ENCODE measurements around the gene WDHD1.
"Not testable (repeated sequence)": the region's sequence is repeated elsewhere in the genome, so short reads cannot be mapped to it uniquely, and the experiment has no call there.

WDHD1 gene

DNA sequence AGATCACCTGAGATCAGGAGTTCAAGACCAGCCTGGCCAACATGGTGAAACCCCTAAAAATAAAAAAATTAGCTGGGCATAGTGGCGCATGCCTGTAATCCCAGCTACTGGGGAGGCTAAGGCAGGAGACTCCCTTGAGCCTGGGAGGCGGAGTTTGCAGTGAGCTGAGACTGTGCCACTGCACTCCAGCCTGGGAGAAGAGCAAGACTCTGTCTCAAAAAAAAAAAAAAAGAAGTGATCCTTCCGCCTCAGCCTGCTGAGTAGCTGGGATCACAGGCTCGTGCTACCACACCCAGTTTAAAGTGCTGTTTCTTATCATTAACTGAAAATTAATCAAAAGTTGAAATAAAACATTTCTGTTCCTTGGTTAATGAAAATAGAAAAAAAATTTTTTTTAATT lies 117.9 kb downstream of the WDHD1 start:
- not testable (repeated sequence) for DNase-seq (ENCODE audit: low read depth, low spot score)

DNA sequence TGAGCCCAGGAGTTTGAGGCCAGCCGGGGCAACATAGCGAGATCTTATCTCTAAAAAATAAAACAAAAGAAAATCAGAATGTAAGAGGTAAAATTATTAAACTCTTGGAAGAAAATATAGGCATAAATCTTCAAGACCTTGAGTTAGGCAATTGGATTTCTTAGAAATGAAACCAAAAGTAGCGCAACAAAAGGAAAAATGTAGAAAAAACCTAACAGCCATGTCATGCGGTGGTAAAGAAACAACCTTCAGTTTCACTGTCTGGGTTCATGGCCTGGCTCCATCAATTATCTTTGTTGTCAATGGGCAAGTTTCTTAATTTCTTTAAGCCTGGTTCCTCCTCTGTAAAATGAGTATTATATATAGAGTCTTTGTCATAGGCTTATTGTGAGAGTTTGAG lies 118.7 kb downstream of the WDHD1 start:
- DNase-seq (ENCODE audit: low read depth, low spot score), result no peak

DNA sequence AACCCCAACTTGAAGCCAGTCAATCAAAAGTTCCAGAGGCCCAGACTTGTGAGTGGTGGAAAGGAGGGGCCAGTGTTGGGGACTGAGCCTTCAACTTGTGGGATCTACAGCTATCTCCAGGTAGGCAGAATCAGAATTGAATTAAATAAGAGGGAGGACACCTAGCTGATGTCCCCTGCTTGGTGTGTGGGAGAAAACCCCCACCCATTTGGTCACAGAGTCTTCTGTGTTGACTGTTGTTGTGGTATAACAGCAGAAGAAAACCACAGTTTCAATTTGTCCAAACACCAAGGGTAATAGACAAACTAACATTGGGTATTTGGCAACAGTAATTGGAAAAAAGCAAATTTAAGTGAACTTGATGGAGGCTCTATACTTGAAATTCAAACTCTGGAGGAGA lies 120.8 kb downstream of the WDHD1 start:
- no peak for DNase-seq (ENCODE audit: low read depth, low spot score)

DNA sequence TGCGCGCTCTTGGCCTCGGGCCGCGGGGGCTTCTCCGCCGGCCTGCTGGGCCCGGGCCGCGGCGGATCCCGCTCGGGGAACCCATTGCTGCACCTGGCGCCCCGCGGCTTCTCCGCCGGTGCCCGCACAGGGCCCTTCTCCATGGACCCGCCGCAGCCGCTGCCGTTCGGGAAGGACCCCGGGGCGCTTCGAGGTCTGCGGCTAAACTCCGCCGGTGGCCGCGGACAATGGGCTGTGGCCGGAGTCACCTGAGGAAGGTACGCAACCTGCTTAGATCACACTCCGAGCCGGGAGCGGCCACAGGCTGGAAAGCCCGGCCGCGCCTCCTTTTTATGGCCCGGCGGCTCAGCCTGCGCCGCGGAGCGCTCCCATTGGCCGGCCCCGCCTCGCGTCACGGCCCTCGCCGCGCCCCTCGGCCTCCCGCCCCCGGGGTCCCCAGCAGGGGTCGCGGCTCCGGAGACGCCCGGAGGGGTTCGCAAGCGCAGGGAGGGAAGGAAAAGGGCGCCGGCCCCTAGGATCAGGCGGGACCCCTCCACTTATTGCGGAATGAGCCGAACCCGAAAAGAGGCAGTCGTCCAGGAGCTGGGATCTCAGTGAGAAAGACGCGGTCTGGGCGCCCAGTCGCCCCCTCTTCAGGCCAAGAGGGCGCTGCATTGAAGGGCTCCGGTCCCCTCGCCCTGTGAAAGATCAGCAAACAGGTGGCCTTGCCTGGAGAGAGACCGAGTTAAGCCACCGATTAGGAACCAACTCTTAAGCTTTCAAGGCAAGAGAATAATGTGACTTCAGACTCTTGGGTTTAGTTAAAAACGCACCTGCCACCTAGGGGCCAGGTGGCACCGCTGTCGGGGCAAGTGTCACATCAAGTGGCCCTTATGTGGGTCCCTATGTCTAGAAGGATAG lies 124.1 kb downstream of the WDHD1 start, which contains the start of gene GCH1:
TSS of gene GCH1 (minus strand) at position 306 of the 900 bp plus-strand sequence. CDS start at position 143, 163 bp downstream.
- no peak for DNase-seq (ENCODE audit: low read depth, low spot score)

DNA sequence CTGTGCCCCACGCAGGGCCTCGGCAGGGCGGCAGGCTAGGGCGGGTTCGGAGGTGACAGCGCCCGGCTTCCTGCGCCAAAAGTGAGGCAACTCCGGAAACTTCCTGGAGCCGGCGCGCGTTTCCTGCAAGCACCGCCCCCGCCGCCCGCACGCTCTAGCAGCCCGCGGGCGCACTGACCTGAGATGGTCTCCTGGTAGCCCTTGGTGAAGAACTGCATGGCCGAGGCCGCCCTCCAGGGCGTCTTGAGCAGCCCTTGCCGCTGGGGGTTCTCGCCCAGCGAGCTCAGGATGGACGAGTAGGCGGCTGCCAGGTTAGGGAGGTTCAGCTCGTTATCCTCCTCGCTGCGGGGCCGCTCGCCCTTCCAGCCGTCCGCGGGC lies 124.8 kb downstream of the WDHD1 start:
- DNase-seq (ENCODE audit: low read depth, low spot score), result no peak

DNA sequence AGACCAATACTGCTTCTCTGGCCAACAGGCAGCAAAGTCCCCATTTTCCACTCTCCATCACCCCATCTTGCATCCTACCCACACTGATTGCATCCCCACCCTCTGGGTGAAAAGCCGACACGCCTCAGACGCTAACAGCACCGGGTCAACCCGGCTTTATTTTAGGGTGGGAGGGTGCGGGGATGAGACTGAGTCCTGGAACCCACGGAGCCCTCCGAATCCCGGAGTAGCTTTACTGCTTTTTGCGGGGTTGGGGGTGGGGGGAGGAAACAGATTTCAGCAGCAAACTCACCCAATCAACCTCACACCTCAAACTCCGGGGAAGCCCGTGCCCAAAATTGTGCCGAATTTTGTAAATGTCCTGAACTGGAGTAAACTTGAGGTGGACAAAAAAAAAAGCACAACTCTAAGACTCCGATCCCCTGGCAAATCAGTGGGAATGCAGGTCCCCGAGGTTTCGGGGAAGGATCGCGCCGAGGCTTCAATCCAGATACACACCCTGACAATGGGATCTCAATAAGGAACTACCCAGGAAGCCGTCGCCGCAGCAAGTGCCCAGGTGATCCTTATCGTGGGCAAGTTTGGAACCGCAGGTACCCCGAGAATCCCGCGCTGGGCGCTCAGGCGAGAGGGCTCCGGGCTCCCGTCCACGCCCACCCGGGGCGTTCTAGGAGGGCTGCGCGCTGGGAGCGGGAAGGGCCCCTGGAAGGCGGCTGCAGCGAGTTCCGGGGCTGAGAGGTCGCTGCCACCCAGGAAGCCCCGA lies 125.3 kb downstream of the WDHD1 start:
- DNase-seq (ENCODE audit: low read depth, low spot score), result no peak

DNA sequence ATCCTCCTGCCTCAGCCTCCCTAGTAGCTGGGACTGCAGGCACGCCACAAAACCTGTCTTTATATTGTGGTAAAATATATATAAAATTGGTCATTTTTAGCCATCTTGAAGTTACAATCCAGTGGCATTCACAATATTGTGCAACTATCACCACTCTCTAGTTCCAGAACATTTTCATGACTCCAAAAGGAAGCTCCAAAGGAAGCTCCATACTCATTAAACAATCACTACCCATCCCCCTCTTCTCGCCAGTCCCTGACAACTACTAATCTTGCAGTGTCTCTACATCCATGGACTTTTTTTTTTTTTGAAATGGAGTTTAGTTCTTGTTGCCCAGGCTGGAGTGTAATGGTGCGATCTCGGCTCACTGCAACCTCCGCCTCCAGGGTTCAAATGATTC lies 127.3 kb downstream of the WDHD1 start:
- no peak for DNase-seq (ENCODE audit: low read depth, low spot score)

DNA sequence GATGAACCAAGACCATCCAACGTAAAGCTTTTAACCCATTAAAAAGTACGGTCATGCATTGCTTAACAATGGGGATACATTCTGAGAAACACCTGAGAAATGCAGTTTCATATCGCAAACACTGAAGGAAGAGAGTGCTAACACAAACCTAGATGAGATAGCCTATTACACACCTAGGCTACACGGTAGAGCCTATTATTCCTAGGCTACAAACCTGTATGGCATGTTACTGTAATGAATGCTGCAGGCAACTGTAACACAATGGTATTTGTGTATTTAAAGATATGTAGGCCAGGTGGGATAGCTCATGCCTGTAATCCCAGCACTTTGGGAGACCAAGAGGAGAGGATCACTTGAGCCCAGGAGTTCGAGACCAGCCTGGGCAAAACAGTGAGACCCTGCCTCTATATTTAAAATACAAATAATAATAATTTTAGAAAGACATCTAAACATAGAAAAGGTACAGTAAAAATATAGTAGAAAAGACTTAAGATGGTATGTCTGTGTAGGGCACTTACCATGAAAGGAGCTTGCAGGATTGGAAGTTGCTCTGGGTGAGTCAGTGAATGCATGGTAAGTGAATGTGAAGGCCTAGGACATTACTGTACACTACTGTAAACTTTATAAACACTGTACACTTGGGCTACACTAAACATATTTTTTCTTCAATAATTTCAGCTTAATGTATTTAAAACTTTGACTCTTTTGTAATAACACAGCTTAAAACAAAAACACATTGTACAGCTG lies 128.9 kb downstream of the WDHD1 start:
- not testable (repeated sequence) for DNase-seq (ENCODE audit: low read depth, low spot score)

DNA sequence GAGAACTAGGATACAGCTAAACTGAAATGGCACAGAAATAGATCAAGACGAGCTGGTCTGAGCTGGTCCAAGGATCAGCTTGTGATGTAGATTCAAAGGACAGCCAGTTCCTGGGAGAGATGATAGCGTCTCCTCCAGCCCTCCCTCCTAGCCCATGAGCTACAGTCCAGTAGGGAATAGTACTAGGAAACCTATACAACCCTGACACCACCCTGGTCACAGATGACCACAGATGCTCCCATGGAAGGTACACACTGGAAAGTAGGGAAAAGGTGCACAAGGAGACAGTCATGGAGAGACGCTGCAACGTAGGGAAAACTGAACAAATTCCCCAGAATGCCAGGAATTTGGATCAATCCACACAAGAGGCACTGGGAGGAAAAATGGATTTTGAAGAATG lies 131.2 kb downstream of the WDHD1 start:
- no peak for DNase-seq (ENCODE audit: low read depth, low spot score)

DNA sequence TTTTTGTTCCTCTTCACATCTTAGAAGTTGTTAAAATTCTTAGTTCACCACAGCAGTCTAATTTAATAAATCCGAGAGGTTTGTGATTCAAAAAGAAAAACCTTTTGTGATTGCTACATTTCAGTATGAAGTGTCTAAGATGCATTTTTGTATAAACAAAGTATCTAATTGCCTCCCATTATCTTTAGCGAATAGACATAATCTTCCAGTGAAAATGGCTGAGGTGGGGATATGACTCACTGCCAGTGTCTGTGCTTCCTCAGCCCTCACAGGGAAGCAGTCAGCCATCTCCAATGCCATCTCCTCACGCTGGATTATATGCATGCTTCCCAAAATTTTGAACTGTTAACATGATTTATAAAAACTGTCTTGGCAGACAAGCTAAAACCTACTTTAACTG lies 131.9 kb downstream of the WDHD1 start:
- DNase-seq (ENCODE audit: low read depth, low spot score), result no peak

DNA sequence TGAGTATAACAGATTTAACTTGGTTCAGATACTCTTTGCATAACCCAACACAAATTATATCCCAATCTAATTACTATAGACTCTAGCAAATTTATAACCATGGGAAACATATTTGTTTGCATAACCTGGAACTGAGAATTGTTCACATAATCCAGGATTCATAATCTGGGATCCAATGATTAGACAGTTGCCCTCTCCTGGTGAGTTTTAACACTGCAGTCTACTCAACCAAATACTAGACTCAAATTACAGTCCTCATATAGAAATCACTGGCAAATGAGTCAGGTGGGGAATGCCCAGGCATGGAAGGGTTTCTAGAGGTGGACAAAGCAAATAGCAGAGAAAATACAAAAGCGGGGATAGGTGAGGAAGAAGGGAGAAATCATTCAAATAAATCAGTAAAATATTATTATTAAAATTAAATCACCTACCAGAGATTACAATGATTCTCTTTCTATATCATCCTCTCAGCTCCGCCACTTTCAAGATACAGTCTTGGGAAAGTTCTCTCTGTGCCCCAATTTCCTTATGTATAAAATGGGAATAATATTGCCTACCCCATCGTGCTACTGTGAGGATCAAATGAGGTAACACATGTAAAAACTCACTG lies 133.6 kb downstream of the WDHD1 start:
- DNase-seq (ENCODE audit: low read depth, low spot score), result no peak

DNA sequence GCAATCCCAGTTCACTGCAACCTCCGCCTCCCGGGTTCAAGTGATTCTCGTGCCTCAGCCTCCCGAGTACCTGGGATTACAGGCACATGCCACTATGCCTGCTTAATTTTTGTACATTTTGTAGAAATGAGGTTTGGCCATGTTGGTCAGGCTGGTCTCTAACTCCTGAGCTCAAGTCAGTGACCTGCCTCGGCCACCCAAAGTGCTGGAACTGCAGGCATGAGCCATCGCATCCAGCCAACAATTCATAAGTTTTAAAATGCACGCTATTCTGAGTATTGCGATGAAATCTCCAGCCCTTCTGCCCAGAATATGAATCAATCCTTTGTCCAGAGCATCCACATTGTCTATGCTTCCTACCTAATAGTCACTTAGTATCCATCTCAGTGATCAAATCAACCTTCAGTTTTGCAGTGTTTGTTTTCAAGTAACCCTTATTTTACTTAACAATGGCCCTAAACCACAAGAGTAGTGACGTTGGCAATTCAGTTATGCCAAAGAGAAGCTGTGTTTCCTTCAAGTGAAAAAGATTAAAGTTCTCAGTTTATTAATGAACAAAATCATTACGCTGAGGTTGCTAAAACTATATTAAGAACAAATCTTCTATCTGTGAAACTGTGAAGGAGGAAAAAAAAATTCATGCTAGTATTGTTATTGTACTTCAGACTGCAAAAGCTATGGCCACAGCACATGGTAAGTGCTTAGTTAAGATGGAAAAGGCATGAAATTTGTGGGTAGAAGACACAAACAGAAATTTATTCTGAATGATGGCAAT lies 135.2 kb downstream of the WDHD1 start:
- no peak for DNase-seq (ENCODE audit: low read depth, low spot score)

DNA sequence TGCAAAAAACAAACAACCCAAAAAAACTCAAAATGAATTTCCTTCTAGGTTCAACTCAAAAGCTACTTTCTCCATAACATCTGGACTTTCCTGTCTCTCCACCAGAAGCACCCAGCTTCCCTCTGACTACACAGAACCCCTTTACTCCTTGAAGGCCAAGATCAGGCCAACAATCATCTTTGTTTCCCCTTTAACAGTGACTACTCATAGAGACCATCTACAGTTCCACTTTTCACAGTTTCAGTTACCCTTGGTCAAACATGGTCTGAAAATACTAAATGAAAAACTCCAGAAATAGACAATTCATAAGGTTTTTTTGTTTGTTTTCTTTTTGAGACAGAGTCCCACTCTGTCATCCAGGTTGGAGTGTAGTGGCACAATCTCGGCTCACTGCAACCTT lies 136.1 kb downstream of the WDHD1 start:
- no peak for DNase-seq (ENCODE audit: low read depth, low spot score)

DNA sequence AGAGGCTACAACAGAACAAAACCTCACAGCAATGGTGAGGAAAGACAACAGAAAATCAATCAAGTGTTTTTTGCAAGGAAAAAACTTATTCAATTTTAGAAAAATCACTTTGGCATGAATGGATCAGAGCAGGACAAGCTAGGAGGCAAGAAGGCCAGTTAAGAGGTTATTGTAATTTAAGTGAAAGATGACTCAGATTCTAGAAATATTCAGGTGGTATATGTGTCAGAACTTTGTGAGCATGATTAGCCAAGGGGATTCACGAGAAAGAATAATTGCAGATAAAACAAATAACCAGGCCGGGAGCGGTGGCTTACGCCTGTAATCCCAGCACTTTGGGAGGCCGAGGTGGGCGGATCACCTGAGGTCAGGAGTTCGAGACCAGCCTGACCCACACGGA lies 137.0 kb downstream of the WDHD1 start:
- no peak for DNase-seq (ENCODE audit: low read depth, low spot score)

Data from brain pericyte (primary cell).